Common myeloid progenitor, CD34-positive (primary cell): ENCODE measurements around the gene C1orf21.

ENCODE experiments used
- CTCF ChIA-PET: fragments of 350-600 bp; sonication (Branson Sonifier 250); formaldehyde crosslinking; loops from one replicate; lab custom pipeline; 2021; ENCODE audit warnings: antibody characterized with exemption; lab: Charles Lee
- POLR2A ChIA-PET: fragments of 350-600 bp; sonication (Branson Sonifier 250); formaldehyde crosslinking; loops from one replicate; lab custom pipeline; 2021; ENCODE audit warnings: antibody characterized with exemption; lab: Charles Lee
- DNase-seq, 3 donors: peaks; one replicate each; pipeline versions ENCODE4 v3.0.0 to v3.0.0-alpha.2; 2013
- H3K27ac ChIP-seq, 2 experiments: 1 replicate in 1 of 2; 2 replicates in 1 of 2; pipeline ENCODE4 v1.7.0; 2013; ENCODE audit warnings: inconsistent platforms in 2 of 2, low read length in 2 of 2, mild to moderate bottlenecking in 2 of 2, low read depth in 1 of 2, moderate library complexity in 1 of 2; ENCODE audit not compliant: severe bottlenecking in 2 of 2, insufficient read depth in 1 of 2, poor library complexity in 1 of 2
- H3K27me3 ChIP-seq, 5 experiments: replicated peaks in 2 of 5; 1 replicate in 3 of 5; 2 replicates in 2 of 5; pipeline versions ENCODE4 v1.6.1 to v1.7.0; 2013; ENCODE audit warnings: low read length in 4 of 5, mild to moderate bottlenecking in 2 of 5, moderate library complexity in 2 of 5, inconsistent platforms in 1 of 5; ENCODE audit not compliant: insufficient read depth in 5 of 5, control insufficient read depth in 4 of 5
- H3K36me3 ChIP-seq, 4 experiments: 1 replicate in 2 of 4; 2 replicates in 2 of 4; pipeline versions ENCODE4 v1.6.1 to v1.7.0; 2013; ENCODE audit warnings: low read length in 3 of 4, control low read depth in 1 of 4, mild to moderate bottlenecking in 1 of 4; ENCODE audit not compliant: control insufficient read depth in 4 of 4, insufficient read depth in 4 of 4
- H3K4me1 ChIP-seq, 4 experiments: 1 replicate in 3 of 4; 2 replicates in 1 of 4; pipeline versions ENCODE4 v1.6.1 to v1.7.1; 2013; ENCODE audit warnings: low read length in 3 of 4, mild to moderate bottlenecking in 3 of 4, control low read depth in 1 of 4, inconsistent platforms in 1 of 4, moderate library complexity in 1 of 4; ENCODE audit not compliant: control insufficient read depth in 4 of 4, insufficient read depth in 4 of 4; ENCODE audit errors: control extremely low read depth in 1 of 4
- H3K4me3 ChIP-seq, 7 experiments: 1 replicate in 4 of 7; 2 replicates in 3 of 7; pipeline versions ENCODE4 v1.5.1 to v1.7.0; 2013; ENCODE audit warnings: mild to moderate bottlenecking in 7 of 7, low read length in 6 of 7, moderate library complexity in 6 of 7, inconsistent platforms in 2 of 7, low read depth in 2 of 7, control low read depth in 1 of 7; ENCODE audit not compliant: insufficient read depth in 4 of 7, control insufficient read depth in 1 of 7; ENCODE audit errors: extremely low read depth in 1 of 7
- H3K9me3 ChIP-seq, 5 experiments: 1 replicate in 4 of 5; 2 replicates in 1 of 5; pipeline versions ENCODE4 v1.6.1 to v1.7.1; 2013; ENCODE audit warnings: low read length in 4 of 5, mild to moderate bottlenecking in 2 of 5, inconsistent platforms in 1 of 5, low read depth in 1 of 5, moderate library complexity in 1 of 5; ENCODE audit not compliant: control insufficient read depth in 4 of 5, insufficient read depth in 2 of 5; ENCODE audit errors: control extremely low read depth in 1 of 5
- WGBS: methylation state at CpG from one replicate; pipeline ENCODE4 v1.1.5; 2013; ENCODE audit not compliant: insufficient coverage; 5-methylcytosine and 5-hydroxymethylcytosine counted together

C1orf21 gene

DNA sequence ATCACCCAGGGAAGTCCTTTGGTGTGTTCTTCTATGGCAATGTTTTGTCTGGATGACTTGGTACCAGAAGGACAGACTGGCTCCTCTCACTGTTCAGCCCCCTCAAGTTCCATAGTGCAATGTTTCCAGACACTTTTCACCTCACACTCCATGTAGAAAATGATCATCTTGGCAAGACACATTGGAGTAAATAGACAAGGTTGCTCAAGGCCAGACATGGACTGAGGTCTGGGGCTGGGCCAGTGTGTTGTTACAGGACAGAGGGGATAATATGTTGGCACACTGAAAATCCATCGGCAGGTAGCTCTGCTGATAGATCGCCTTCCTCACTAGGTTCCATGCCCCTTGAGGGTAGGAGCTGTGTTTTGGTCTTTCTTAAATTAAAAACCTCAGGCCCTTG lies 51.5 kb downstream of the C1orf21 start:
- WGBS, result 100% methylated on average over 1 of the region's 2 CpGs
- POLR2A ChIA-PET, result no interaction called here
- Histone ChIP-seq H3K36me3 (no peaks in the 10 kb centered on the region), H3K27me3 (no peaks in the 10 kb centered on the region), H3K27ac (no peak overlapping the region), H3K4me3 (no peak overlapping the region), H3K4me1 (no peaks in the 10 kb centered on the region), H3K9me3 (no peaks in the 10 kb centered on the region)
- no peak for DNase-seq
- CTCF ChIA-PET, result interaction anchor here (0.7 to 1.4 kb wide), 3 partner anchors 14 to 225 kb away, joined by 3 read pairs; no protein-coding TSS in a partner anchor

DNA sequence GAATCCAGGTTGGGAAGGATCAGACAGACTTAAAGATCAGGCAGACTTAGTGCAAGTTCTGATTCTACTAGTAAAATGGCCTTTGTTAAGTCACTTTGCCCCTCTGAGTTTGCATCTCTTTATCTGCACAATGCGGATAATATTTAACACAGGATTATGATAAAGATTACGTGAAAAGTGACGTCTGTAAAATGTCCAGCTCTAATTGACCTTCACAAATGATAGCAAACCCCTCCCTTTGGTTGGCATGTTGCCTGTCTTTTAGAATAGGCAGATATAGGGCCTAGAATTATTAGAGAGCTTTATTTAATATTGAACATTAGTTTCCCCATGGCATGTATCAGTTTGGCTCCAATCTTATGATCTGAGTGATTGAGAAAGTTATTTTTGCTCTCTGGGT lies 55.4 kb downstream of the C1orf21 start:
- DNase-seq, result no peak
- Histone ChIP-seq H3K27ac (no peak overlapping the region), H3K9me3 (peaks cover 0 to 5% (median 0%) of the 10 kb centered on the region in 5 experiments), H3K36me3 (peaks cover 0 to 3% (median 0%) of the 10 kb centered on the region in 4 experiments), H3K27me3 (no peaks in the 10 kb centered on the region), H3K4me3 (no peak overlapping the region), H3K4me1 (no peaks in the 10 kb centered on the region)
- ChIA-PET POLR2A (no interaction called here), CTCF (interaction anchor here (0.7 to 1.3 kb wide), 2 partner anchors 34 to 40 kb away, joined by 3 read pairs; no protein-coding TSS in a partner anchor)
- 94% methylated on average over 3 of the region's 3 CpGs for WGBS

GRCh38 chr1:184443201-184443600 lies 56.4 kb downstream of the C1orf21 start:
- H3K27ac ChIP-seq, result no peak overlapping the region
- no peak for DNase-seq
- peaks cover 0 to 5% (median 0%) of the 10 kb centered on the region in 5 experiments for H3K9me3 ChIP-seq
- CTCF ChIA-PET, result interaction anchor here (0.6 kb wide), 1 partner anchor 59 kb away, joined by 3 read pairs; no protein-coding TSS in a partner anchor
- POLR2A ChIA-PET, result no interaction called here
- no peak overlapping the region for H3K4me3 ChIP-seq
- peaks cover 0 to 3% (median 0%) of the 10 kb centered on the region in 4 experiments for H3K36me3 ChIP-seq
- H3K27me3 ChIP-seq, result no peaks in the 10 kb centered on the region
- 100% methylated on average over 2 of the region's 3 CpGs for WGBS
- no peaks in the 10 kb centered on the region for H3K4me1 ChIP-seq

DNA sequence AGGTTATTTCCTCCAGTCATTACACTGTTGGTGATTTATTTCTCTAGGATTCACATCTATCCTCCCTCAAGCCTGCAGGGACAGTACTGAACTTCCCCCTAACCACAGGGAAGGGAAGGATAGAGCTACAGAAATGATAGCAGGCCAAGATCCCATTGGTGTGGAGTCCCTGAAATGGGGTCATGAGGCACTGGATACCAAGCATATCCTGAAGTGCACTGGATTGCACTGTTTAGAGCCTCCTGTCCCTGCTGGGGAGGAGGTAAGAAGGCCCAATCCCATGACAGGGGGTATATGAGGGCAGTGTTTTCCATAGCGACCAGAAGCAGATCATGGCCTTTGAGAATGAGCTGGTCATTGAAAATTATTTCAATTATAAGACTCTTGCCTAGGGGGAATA lies 56.8 kb downstream of the C1orf21 start:
- peaks cover 0 to 5% (median 0%) of the 10 kb centered on the region in 5 experiments for H3K9me3 ChIP-seq
- CTCF ChIA-PET, result interaction anchor here (0.6 kb wide), 1 partner anchor 60 kb away, joined by 3 read pairs; no protein-coding TSS in a partner anchor
- DNase-seq, result no peak
- no peak overlapping the region for H3K27ac ChIP-seq
- POLR2A ChIA-PET, result interaction anchor here (0.6 kb wide), 1 partner anchor 94 kb away, joined by 3 read pairs; no protein-coding TSS in a partner anchor
- no peaks in the 10 kb centered on the region for H3K27me3 ChIP-seq
- no peak overlapping the region for H3K4me3 ChIP-seq
- 100% methylated on average over 1 of the region's 1 CpG for WGBS
- H3K36me3 ChIP-seq, result peaks cover 0 to 3% (median 0%) of the 10 kb centered on the region in 4 experiments
- H3K4me1 ChIP-seq, result no peaks in the 10 kb centered on the region

DNA sequence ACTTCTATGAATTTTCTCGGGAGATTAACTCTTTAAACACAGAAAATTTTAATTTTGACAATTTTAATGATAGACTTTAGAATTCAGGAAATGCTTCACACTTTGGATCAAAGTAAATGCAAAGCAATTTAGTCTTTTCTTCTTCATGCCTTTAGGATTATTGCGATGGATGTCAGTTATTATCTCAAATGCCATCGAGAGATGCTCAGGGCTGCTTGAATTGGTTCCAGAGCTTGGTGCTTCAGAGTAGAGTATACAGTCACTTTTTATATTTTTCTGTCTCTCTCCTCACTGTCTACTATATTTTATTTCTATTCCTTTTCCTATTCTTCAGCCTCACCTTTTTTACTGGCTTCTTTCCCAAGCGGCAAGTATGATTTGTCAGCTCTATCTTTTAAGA lies 59.2 kb downstream of the C1orf21 start:
- CTCF ChIA-PET, result interaction anchor here (0.8 kb wide), 1 partner anchor 25 kb away, joined by 4 read pairs; no protein-coding TSS in a partner anchor
- WGBS, result 100% methylated on average over 2 of the region's 4 CpGs
- POLR2A ChIA-PET, result interaction anchor here (0.6 kb wide), 1 partner anchor 240 kb away, joined by 3 read pairs; no protein-coding TSS in a partner anchor

DNA sequence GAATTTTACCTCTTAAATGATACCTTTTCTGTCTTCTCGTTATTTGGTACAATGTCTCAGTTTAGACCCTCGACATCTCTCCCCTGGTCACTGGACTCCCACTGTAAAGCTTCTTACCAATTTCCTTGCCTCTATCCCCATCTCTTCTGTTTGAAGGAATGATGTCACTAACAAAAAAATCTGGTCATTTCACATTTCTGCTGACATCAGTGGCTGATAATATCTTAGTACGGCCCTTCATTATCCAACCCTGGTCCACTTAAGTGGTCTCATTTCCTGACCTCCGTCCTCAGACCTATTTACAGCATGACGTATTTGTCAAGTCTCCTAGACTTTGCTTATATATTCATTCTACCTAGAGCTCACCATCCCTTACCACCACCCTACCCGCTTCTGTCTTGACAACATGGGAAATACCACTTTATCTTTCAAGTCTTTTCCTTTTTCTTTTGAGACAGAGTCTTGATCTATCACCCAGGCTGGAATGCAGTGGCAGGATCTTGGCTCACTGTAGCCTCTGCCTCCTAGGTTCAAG lies 60.9 kb downstream of the C1orf21 start:
- DNase-seq, result no peak
- H3K27ac ChIP-seq, result no peak overlapping the region
- POLR2A ChIA-PET, result no interaction called here
- WGBS, result 96% methylated on average over 6 of the region's 6 CpGs
- no peaks in the 10 kb centered on the region for H3K27me3 ChIP-seq
- CTCF ChIA-PET, result interaction anchor here (1.7 kb wide), 1 partner anchor 9 kb away, joined by 4 read pairs; no protein-coding TSS in a partner anchor
- no peak overlapping the region for H3K4me3 ChIP-seq
- H3K4me1 ChIP-seq, result peaks cover 0 to under 1% (median 0%) of the 10 kb centered on the region in 4 experiments
- peaks cover 0 to 5% (median 0%) of the 10 kb centered on the region in 5 experiments for H3K9me3 ChIP-seq
- H3K36me3 ChIP-seq, result peaks cover 0 to 3% (median 0%) of the 10 kb centered on the region in 4 experiments

More for the DNA sequence above, 59.2 kb downstream of the C1orf21 start:
- Histone ChIP-seq H3K27ac (no peak overlapping the region), H3K27me3 (no peaks in the 10 kb centered on the region), H3K4me3 (no peak overlapping the region), H3K36me3 (peaks cover 0 to 3% (median 0%) of the 10 kb centered on the region in 4 experiments), H3K9me3 (peaks cover 0 to 5% (median 0%) of the 10 kb centered on the region in 5 experiments), H3K4me1 (no peaks in the 10 kb centered on the region)
- DNase-seq, result no peak

GRCh38 chr1:184449916-184450315 lies 63.1 kb downstream of the C1orf21 start:
- Histone ChIP-seq H3K9me3 (no peaks in the 10 kb centered on the region), H3K4me3 (no peak overlapping the region), H3K27ac (no peak overlapping the region), H3K4me1 (peaks cover 0 to 2% (median 0%) of the 10 kb centered on the region in 4 experiments), H3K27me3 (no peaks in the 10 kb centered on the region), H3K36me3 (no peaks in the 10 kb centered on the region)
- ChIA-PET POLR2A (interaction anchor here (0.6 kb wide), 1 partner anchor 378 kb away, joined by 3 read pairs; no protein-coding TSS in a partner anchor), CTCF (no interaction called here)
- WGBS, result 91% methylated on average over 3 of the region's 4 CpGs
- no peak for DNase-seq
